VCaP (cell line): ENCODE measurements around the gene SLC4A5.
"Not testable (repeated sequence)": the region's sequence is repeated elsewhere in the genome, so short reads cannot be mapped to it uniquely, and the experiment has no call there.

ENCODE experiments used
- H3K27ac ChIP-seq: fragments of 450-650 bp; 2 replicates; pipeline ENCODE4 v1.5.1; 2017
- TF ChIP-seq, protein P1 (sequence below): fragments of 450-650 bp; conservative IDR thresholded peaks from 2 replicates; pipeline ENCODE4 v1.5.1; 2017; ENCODE audit warnings: mild to moderate bottlenecking, moderate library complexity

SLC4A5 gene

DNA sequence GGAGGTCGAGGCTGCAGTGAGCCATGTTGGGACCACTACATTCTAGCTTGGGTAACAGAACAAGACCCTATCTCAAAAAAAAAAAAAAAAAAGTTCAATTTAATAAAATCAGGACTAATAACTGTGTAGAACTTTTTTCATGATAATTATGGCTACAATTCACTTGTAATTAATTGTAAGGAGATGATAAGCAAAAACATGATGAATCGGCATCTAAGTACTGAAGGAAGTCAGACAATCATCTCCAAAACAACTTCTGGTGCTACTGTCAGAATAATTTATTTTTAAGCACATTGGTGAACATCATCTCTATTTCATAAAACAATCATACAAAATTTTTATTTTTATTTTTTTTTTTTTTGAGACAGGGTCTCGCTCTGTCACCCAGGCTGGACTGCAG is 154.5 kb downstream of the SLC4A5 start:
- TF ChIP-seq, protein P1, sequence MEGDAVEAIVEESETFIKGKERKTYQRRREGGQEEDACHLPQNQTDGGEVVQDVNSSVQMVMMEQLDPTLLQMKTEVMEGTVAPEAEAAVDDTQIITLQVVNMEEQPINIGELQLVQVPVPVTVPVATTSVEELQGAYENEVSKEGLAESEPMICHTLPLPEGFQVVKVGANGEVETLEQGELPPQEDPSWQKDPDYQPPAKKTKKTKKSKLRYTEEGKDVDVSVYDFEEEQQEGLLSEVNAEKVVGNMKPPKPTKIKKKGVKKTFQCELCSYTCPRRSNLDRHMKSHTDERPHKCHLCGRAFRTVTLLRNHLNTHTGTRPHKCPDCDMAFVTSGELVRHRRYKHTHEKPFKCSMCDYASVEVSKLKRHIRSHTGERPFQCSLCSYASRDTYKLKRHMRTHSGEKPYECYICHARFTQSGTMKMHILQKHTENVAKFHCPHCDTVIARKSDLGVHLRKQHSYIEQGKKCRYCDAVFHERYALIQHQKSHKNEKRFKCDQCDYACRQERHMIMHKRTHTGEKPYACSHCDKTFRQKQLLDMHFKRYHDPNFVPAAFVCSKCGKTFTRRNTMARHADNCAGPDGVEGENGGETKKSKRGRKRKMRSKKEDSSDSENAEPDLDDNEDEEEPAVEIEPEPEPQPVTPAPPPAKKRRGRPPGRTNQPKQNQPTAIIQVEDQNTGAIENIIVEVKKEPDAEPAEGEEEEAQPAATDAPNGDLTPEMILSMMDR, result no peak
- H3K27ac ChIP-seq, result no peak overlapping the region

DNA sequence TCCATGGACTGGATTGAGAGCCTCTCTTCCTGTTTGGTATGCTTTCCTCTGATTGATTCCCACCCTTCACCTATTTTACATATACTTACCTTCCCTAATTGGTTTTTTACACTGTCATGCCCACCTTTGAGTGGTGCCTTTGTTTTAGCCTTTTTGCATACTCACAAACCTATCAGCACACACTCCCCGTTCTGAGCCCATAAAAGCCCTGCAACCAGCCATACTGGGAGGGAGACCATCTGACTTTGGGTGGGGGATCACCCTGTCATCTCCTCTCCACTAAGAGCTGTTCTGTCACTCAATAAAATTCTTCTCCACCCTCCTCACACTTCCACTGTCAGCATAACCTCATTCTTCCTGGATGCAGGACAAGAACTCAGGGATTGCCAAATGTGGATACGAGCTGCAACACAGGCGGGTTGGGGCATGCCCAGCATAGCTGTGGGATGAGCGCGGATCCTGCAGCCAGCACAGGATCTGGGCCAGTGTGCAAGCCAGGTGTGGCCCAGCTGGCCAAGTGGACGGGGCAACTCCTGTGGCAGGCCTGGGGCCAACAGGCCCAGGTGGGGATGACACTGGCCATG is 155.1 kb downstream of the SLC4A5 start:
- H3K27ac ChIP-seq, result no peak overlapping the region
- TF ChIP-seq, protein P1, result no peak

DNA sequence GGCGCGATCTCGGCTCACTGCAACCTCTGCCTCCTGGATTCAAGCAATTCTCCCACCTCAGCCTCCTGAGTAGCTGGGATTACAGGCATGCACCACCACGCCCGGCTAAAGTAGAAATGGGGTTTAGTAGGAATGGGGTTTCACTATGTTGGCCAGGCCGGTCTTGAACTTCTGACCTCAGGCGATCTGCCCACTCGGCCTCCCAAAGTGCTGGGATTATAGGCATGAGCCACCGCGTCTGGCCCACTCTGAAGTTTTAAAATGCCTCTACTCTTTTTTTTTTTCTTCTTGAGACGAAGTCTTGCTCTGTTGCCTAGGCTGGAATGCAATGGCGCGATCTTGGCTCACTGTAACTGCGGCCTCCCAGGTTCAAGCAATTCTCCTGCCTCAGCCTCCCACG is 156.5 kb downstream of the SLC4A5 start:
- not testable (repeated sequence) for H3K27ac ChIP-seq

DNA sequence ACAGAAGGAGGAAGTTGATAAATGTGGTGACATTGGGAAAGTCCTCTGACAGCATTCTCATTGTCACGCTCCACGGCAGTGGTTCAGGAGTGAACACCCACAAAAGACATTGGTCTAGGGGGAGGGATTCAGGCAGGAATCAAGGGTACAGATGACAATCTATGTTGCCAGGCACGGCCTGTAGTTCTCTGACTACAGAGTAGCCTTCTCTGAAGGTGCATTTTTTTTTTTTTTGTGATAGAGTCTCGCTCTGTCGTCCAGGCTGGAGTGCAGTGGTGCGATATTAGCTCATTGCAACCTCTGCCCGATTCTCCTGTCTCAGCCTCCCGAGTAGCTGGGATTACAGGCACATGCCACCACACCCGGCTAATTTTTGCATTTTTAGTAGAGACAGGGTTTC is 157.2 kb downstream of the SLC4A5 start:
- TF ChIP-seq, protein P1, result no peak
- no peak overlapping the region for H3K27ac ChIP-seq

DNA sequence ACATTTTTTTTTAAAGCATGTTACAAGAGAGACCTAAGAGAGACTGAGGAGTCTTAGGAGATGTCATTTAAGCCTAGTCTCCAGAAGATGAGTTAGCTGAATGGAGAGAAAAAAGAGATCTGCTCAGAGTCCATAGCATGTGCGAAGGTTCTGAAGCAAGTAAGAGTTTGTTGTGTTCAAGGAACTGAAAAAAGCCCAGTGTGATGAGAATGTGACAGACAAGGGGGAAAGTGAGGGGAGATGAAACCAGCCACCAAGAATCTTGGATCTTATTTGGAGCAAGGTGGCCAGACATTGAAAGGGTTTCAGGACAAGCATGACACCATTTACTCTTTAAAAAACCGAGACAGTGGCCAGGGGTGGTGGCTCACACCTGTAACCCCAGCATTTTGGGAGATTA is 159.3 kb downstream of the SLC4A5 start:
- TF ChIP-seq, protein P1, result no peak
- no peak overlapping the region for H3K27ac ChIP-seq

DNA sequence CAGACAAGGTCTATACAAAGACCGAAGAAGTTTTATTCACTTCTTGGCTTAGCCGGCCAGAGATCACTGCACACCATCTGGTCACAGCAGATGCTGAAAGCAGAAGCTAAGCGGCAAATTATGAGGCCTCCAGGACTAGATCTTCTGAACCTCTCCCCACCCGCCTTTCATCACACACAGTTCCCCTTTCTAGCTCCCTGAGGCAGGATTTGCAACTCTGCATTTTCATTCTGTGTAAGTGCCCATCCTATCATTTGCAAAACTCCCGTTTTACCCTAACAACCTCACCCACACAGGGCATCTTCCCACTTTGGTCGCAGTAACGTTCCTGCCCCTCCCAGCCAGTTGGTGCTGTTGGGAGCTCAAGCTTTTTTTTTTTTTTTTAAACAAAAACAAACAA is 161.5 kb downstream of the SLC4A5 start:
- no peak overlapping the region for H3K27ac ChIP-seq
- TF ChIP-seq, protein P1, result no peak

DNA sequence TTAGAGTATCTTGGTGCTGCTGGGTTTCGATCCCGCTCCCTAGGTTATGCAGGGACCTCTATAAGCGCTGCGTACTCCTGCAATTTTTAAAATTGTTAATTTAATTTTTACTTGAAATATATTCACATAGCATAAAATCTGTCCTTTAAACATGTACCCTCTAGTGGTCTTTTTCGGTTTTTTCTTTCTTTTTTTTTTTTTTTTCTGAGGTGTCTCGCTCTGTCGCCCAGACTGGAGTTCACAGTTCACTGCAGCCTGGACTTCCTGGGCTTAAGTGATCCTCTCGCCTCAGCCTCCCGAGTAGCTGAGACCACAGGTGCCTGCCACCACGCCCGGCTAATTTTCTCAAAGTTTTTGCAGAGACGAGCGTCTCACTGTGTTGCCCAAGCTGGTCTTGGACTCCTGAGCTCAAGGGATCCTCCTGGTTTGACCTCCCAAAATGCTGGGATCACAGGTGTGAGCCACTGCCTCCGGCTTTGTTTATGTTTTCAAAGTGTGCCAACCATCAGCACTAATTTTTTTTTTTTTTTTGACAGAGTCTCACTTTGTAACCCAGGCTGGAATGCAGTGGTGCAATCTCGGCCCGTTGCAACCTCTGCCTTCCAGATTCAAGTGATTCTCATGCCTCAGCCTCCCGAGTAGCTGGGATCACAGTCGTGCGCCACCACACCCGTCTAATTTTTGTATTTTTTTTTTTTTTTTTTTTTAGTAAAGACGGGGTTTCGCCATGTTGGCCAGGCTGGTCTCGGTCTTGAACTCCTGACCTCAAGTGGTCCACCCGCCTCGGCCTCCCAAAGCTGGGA is 164.0 kb downstream of the SLC4A5 start:
- TF ChIP-seq, protein P1, result peak; percentile 32

More for the DNA sequence above, 164.0 kb downstream of the SLC4A5 start:
- H3K27ac ChIP-seq, result peak overlapping the region; percentile 85
